SKM-1 (cell line): ENCODE measurements around the gene XIRP2.

Experiments
- DNase-seq: peaks from one replicate; lab custom pipeline; 2025; ENCODE audit not compliant: unreplicated experiment; lab: John Stamatoyannopoulos, UW

Gene XIRP2

GRCh38 chr2:166888180-166888579 lies at the start of gene XIRP2:
XIRP2 (plus strand) TSS chr2:166888480; CDS start chr2:166903483, 15,003 bp downstream.
- DNase-seq: no peak

DNA sequence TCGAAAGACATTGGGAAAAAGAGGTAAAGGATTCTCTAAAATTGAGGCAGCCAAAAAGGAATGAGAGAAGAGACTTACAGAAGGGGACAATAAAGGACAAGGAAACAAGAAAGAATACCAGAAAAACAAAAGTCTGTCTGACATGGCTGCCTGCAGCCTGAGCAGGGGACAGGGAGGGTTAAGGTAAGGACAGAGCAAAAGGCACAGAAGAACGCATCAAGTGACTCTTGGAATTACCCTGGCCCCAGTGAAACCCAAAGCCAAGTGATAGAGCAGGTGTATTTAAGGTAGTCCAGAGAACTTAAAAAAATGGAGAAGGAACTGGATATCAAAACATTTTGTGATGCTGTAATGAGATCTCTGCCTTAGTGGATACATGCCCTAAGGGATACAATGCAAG lies 47.1 kb upstream of the XIRP2 start:
- no peak for DNase-seq

DNA sequence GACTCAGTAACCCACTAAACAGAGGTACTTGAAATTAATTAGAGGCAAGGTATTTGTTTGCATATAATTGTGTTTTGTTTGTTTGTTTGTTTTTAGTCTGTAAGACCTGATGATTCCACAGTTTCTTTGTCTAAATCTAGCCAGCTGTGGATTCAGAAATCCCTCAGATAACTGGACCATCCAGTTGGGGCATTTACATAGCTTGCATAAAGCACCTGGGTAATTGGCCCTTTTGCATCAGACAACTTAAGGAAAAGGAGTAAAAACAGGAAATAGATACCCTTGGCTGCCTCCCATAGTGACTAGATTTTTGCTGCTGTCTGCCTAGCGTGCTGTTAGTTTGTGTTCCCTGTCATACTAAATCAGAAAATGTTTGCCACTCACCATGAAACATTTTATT lies 46.6 kb upstream of the XIRP2 start:
- no peak for DNase-seq

- no peak for DNase-seq
Observed at GRCh38 chr2:166844111-166844510, 44.2 kb upstream of the XIRP2 start.

DNA sequence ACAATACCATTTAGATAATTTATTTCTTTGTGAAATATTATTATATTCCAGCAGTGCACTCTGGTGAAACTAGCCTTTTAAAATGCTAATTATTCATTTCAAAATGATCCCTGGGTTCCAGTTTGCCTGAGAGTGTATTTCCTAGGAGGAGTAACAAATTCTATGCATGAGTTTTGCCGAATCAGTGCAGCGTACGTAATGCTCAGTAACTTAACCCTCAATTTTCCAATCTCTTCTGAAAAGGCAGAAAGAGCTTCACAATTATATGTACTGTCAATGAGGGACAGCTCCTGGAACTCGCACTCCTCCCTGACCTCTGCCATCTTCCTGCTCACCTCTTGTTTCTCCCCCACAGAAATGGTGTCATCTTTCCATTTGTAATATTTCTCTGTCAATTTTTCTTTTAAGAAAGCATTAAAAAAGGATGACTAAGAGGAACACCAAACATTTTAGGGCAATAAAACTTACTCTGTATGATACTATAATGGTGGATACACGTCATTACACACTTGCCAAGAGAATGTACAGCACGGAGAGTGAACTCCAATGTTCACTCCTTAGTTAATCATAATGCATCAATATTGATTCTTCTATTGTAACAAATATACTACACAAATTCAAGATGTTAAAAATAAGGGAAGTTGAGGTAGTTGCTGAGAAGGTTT lies 25.7 kb upstream of the XIRP2 start:
- no peak for DNase-seq

DNA sequence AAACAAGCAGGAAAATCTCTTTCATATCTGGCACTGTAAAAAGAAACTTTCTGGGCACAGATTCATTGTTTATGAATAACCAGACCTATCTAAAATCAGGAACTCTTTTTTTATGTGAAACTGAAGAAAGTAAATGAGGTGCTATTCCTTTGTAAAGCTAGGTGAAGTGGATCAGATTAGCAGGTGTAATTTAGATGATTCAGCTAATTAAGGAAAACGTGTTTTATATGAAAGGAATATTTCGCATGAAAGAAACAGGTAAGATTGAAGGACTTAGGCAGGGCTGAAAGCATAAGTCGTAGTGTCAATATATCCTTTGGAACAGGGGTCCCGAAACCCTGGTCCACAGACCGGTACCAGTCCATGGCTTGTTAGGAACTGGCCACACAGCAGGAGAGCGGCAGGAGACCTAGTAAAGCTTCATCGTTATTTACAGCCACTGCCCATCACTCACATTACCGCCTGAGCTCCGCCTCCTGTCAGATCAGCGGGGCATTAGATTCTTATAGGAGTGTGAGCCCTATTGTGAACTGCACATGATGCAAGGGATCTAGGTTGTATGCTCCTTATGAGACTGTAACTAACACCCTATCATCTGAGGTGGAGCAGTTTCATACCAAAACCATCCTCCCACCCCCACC lies 20.3 kb upstream of the XIRP2 start:
- no peak for DNase-seq

GRCh38 chr2:166870346-166870745 lies 17.9 kb upstream of the XIRP2 start:
- no peak for DNase-seq

- DNase-seq: no peak
Observed at GRCh38 chr2:166881177-166881576, 7.1 kb upstream of the XIRP2 start.

DNA sequence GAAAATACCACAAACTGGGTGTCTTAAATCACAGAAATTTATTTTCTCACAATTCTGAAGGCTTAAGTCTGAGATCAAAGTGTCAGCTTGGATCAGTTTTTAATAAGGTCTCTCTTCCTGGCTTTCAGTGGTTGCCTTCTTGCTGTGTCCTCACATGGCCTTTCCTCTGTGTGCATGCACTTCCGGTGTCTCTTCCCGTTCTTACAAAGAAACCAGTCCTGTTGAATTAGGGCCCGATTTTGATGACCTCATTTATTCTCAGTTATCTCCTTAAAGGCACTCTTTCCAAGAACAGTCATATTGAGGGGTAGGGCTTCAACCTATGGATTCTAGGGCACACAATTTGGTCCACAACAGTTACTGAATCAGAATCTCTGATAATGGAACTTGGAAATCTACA lies 5.4 kb upstream of the XIRP2 start:
- no peak for DNase-seq

DNA sequence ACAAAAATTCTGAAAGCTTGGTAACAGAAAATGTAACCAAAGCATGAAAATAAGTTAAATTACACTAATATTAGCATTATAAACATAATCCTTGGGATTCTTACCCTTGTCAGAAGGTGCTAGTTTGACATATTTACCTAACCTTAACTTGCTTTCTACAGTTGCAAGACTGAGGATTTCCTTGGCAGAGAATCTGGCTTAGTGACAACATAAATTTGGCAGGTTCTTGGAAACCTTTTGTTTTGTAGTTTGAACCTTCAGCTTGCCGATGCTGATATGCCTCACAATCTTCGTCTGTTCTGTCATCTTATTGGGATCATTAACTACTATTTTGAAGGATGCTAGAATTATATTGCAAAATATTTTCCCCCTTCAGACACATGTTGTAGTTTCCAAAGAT lies 3.4 kb downstream of the XIRP2 start:
- no peak for DNase-seq

DNA sequence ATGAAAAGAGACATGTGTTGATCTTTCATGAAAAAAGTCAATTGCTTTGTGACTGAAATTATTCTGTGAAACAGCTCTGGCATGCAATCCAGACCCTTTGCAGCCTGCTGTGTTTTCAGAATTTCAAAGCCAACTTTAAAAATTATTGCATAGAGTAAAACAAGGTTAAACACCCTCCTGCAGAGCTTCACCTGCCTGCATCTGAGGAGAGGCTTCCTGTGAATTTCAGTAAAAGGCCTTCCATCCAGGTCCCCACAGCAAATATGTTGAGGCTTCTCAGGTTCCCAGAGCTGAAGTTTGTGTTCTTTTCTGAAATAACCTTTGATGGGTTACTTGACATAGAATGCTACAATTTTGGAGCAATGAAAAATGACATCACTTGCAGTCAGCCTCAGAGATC lies 4.1 kb downstream of the XIRP2 start:
- no peak for DNase-seq

DNA sequence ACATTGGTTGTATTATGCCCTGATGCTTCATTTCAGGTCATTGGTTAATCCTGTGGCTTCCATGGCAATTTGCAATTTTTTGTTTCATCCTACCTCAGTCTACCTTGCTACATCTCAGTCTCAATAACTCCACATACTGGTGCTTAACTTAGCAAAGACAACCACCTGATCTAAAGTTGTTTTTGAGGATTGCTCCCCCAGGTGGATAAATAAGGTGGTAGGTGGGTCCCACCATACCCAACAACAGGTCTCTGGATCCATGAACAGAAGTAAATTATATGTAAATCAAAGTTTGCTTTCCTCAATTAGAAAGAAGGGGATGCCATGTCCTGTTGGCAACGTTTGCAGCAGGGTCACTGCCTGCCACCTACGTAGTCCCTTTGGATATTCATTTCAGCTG lies 7.0 kb downstream of the XIRP2 start:
- no peak for DNase-seq

DNA sequence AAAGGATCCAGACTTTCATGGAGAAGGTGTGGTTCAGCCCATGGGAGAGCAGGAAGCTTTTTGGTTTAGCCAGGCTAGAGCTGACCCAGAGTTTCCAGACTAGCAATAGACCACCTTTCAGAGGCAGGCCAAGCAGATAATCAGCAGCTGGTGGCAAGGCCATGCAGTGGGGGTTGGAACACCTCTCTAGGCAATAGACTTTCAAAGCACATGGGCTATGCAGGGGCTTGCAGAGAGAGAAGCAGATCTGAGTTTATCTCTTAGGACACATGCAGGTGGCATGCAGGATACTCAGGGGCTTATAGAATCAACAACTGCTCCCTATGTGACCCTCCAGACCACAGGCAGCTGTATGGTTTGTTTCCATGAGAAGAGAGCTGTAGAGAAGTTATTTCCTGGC lies 9.4 kb downstream of the XIRP2 start:
- DNase-seq: no peak

DNA sequence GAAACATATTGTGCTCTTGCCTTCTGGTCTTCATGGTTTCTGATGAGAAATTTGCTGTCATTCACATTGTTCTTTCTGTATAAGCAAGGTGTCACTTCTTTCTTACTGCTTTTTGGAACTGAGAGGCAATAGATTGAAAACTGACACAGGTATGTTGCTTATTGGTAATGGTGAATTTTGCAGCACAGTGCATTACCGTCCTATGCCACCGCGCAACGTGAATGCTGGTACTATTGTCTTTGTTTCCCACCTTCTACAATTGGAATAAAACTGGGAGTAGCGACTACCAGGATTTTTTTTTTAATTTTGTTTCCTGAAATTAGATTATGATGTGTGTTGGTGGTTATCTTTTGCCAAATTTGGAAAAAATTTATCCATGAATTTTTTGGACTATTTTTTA lies 11.4 kb downstream of the XIRP2 start:
- DNase-seq: no peak

- DNase-seq: no peak
Observed at GRCh38 chr2:166900700-166901099, 12.4 kb downstream of the XIRP2 start.

GRCh38 chr2:166901336-166901735 lies 13.1 kb downstream of the XIRP2 start:
- no peak for DNase-seq

DNA sequence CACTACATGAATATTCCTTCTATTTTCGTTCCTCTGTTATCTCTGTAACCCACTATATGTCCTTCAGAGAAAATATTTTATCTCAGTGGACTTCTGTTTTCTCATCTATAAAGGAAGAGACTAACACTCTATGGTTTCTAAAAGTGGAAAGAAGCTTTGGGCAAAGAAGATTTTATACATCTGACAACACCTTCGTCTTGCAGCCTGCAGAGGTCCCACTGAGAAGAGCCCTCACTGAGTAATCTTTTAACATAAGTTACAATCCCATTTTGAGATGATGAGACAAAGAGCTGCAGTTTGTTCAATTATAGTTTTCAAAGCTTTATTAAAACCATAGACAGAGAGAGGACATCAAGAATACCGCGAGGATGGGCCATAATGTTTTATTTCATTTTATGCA lies 28.7 kb downstream of the XIRP2 start:
- no peak for DNase-seq

DNA sequence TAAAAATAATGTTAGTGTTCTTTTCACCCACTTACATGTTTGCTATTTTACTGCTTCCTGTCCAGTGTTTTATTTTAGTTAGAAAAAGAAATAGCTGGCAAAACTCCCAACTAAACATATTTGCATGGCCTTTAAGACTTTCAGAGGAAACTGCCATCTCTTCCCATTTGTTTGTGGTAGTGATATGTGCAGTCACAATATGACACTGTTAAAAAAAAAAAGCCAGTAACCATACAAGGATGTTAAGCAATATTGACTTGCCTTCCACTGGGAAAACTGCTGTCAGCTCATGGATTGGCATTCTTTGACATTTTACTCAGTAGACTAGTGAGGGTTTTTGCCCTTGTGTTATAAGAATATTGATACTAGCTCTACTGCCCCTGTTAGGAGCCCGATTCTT lies 29.1 kb downstream of the XIRP2 start:
- DNase-seq: no peak

GRCh38 chr2:166921261-166921896 lies 33.1 kb downstream of the XIRP2 start:
- no peak for DNase-seq

DNA sequence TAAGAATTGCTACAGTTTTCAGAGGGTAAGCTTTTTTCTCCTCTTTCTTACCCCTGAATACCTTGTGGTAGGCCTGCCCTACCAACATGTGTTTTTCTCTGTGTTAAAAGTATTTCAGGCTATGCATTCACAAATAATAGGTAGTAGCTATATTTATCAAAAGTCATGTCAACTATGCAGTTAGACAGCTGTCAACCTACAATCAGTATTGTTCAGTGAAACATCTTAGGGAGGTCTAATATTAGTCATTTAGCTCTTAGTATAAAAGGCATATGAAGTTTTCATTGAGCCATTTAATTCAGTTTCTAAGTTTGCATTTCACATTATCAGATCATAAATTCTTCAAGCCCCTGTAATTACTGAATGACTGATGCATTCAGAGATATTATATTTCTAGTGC lies 36.7 kb downstream of the XIRP2 start:
- no peak for DNase-seq

GRCh38 chr2:166926657-166927056 lies 38.4 kb downstream of the XIRP2 start:
- DNase-seq: no peak

DNA sequence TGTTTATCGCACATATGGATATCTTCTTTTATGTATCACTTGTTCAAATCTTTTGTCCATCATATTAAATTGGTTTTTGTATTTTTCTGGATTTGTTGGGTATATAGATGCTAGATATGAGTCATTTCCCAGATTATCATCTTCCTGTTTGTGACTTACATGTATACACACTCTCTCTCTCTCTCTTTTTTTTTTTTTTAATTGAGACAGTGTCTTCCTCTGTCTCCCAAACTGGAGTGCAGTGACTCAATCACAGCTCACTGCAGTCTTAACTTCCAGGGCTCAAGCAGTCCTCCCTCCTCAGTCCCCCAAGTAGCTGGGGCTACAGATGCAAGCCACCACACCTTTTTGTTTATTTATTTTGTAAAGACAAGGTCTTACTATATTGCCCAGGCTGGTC lies 43.8 kb downstream of the XIRP2 start:
- DNase-seq: no peak

GRCh38 chr2:166934817-166935216 lies 46.5 kb downstream of the XIRP2 start:
- no peak for DNase-seq
